Stimulated activated CD4-positive, alpha-beta T cell treated with anti-CD3 and anti-CD28 coated beads, Interleukin-4, amount 100 ng/mL, for 4 hours (primary cell): ENCODE data around the gene CCDC116.
"Not testable (repeated sequence)": the region's sequence is repeated elsewhere in the genome, so short reads cannot be mapped to it uniquely, and the experiment has no call there.

ENCODE experiments used
- DNase-seq, 2 experiments: peaks; one replicate each; pipeline ENCODE4 v3.0.0-alpha.2; 2020

Gene CCDC116

GRCh38 chr22:21632237-21632895 is at the start of gene CCDC116:
Gene CCDC116, plus strand, starts transcription at chr22:21632760. Its CDS starts 422 bp downstream, at chr22:21633182.
- peak; percentile 49 to 62 for DNase-seq

GRCh38 chr22:21582801-21583740 is 49.5 kb upstream of the CCDC116 start:
- DNase-seq: no peak

GRCh38 chr22:21585389-21585788 is 47.2 kb upstream of the CCDC116 start:
- no peak for DNase-seq

GRCh38 chr22:21587803-21588611 is 44.6 kb upstream of the CCDC116 start:
- DNase-seq: peak; percentile 11 to 30

- no peak for DNase-seq
Measured at GRCh38 chr22:21589396-21589795, 43.2 kb upstream of the CCDC116 start.

- no peak for DNase-seq
Measured at GRCh38 chr22:21590809-21591641, 41.5 kb upstream of the CCDC116 start.

GRCh38 chr22:21591695-21592094 is 40.9 kb upstream of the CCDC116 start:
- DNase-seq: no peak

GRCh38 chr22:21592422-21592821 is 40.1 kb upstream of the CCDC116 start:
- no peak for DNase-seq

GRCh38 chr22:21593406-21594232 is 38.9 kb upstream of the CCDC116 start:
- no peak for DNase-seq

GRCh38 chr22:21594865-21595452 is 37.6 kb upstream of the CCDC116 start:
- no peak for DNase-seq

GRCh38 chr22:21596356-21597135 is 36.0 kb upstream of the CCDC116 start:
- DNase-seq: not testable (repeated sequence)

- DNase-seq: no peak
Measured at GRCh38 chr22:21598302-21598701, 34.3 kb upstream of the CCDC116 start.

- DNase-seq: no peak
Measured at GRCh38 chr22:21599053-21599893, 33.3 kb upstream of the CCDC116 start.

GRCh38 chr22:21602579-21602978 is 30.0 kb upstream of the CCDC116 start:
- DNase-seq: no peak

GRCh38 chr22:21603973-21604372 is 28.6 kb upstream of the CCDC116 start:
- DNase-seq: no peak

- no peak for DNase-seq
Measured at GRCh38 chr22:21605887-21606564, 26.5 kb upstream of the CCDC116 start.

GRCh38 chr22:21606775-21607174 is 25.8 kb upstream of the CCDC116 start:
- DNase-seq: no peak

- not testable (repeated sequence) for DNase-seq
Measured at GRCh38 chr22:21609556-21610157, 22.9 kb upstream of the CCDC116 start.
